Bronchial epithelial cell (primary cell): ENCODE data around the gene PDZD2. TPM values are rescaled to one million over a fixed set of nuclear protein-coding genes. Genes with fewer than 3 reads are reported as not detected.
"Not testable (repeated sequence)": the region's sequence is repeated elsewhere in the genome, so short reads cannot be mapped to it uniquely, and the experiment has no call there.

Experiments
- DNase-seq: peaks from one replicate; pipeline ENCODE4 v3.0.0-alpha.2; 2010; ENCODE audit warnings: low read depth
- FAIRE-seq: peaks from 2 replicates; lab custom pipeline; 2011; peaks lifted over from hg19 to GRCh38; lab: Jason Lieb, UNC
- H3K27me3 ChIP-seq: 2 replicates; pipeline ENCODE4 v1.5.1; 2011; ENCODE audit warnings: low read length; ENCODE audit not compliant: control insufficient read depth, insufficient read depth
- H3K36me3 ChIP-seq: 2 replicates; pipeline ENCODE4 v1.5.1; 2011; ENCODE audit warnings: low read length; ENCODE audit not compliant: control insufficient read depth, insufficient read depth
- H3K4me3 ChIP-seq: 2 replicates; pipeline ENCODE4 v1.5.1; 2011; ENCODE audit warnings: mild to moderate bottlenecking, low read depth, low read length, control low read depth
- CTCF ChIP-seq: IDR thresholded peaks from 2 replicates; pipeline ENCODE4 v1.5.1; 2011; ENCODE audit warnings: mild to moderate bottlenecking, moderate library complexity, low read length, control low read depth, inconsistent platforms; ENCODE audit not compliant: insufficient read depth, severe bottlenecking
- total RNA-seq: library from RNA; depleted of rRNA; stranded (reverse); fragments of >200 nt; gene quantifications from 2 replicates; pipeline ENCODE4 v1.2.1, GENCODE V29; 2014

Gene PDZD2
- total RNA-seq, 1 donor from 2014 or later: 1.8 TPM

DNA sequence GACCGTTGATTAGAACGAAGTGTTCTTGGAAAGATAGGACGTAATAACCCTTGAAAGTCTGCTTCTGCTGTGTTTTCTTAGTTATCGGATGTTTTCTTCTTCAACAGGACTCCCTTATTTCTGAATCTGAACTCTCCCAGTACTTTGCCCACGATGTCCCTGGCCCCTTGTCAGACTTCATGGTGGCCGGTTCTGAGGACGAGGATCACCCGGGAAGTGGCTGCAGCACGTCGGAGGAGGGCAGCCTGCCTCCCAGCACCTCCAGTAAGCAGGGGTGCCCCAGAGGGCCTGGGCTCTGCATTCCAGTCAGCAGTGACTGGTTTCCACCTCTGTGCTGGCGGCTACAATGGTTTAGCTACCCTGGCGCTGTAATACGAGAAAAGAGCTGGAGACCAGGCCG lies 433.1 kb downstream of the PDZD2 start:
- FAIRE-seq: no peak
- H3K36me3 ChIP-seq: no peaks in the 10 kb centered on the region

GRCh38 chr5:32074401-32074800 lies 435.5 kb downstream of the PDZD2 start:
- Histone ChIP-seq H3K27me3 (no peaks in the 10 kb centered on the region), H3K36me3 (no peaks in the 10 kb centered on the region), H3K4me3 (no peak overlapping the region)
- no peak for FAIRE-seq
- DNase-seq: no peak
- TF ChIP-seq CTCF: no peak

More for the DNA sequence above, 433.1 kb downstream of the PDZD2 start:
- DNase-seq: no peak
- Histone ChIP-seq H3K27me3 (no peaks in the 10 kb centered on the region), H3K4me3 (no peak overlapping the region)
- TF ChIP-seq CTCF: no peak

DNA sequence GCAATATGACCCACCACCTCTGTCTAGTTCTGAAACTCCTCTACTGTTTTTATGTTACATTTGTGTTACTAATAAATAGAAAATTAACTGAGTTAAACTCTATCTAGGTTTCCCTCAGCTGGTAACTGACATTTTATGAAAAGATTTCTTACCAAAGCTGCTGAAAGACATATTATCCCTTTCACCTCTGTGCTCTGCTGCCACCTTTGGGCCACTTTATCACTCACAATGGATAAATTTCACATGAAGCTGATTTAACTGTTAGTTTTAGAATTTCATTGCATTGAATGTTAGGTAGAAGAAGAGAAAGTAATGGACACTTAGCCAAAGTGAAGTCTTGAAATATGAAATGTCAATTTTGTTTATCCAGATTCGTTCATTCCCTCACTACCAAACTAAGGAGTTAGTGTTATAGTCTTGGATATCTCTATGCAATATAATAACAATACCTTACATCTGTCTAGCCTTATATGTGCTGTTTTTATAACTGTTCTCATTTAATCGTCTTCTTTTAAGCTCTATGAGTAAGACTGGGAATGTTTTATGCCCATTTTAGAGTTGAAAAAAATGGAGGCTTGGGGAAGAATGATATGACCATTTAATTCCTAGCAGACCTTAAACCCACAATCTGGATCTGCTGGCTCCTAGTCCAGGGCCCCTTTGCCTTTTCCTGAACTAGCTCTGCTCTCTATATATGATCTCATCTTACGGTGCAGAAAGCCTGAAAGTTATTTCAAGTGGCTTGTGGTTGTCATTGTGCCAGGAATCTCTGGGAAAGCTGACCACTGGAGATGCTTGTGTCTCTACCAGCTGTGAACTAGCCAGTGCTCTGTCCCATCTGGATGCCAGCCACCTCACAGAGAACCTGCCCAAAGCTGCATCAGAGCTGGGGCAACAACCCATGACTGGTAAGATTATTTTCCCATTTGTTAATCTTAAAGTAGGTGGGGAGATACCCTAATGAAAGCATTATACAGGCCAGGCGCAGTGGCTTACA lies 438.1 kb downstream of the PDZD2 start:
- Histone ChIP-seq H3K27me3 (no peaks in the 10 kb centered on the region), H3K4me3 (no peak overlapping the region), H3K36me3 (no peaks in the 10 kb centered on the region)
- DNase-seq: peak; percentile 62
- no peak for FAIRE-seq
- TF ChIP-seq CTCF: peak; percentile 43

DNA sequence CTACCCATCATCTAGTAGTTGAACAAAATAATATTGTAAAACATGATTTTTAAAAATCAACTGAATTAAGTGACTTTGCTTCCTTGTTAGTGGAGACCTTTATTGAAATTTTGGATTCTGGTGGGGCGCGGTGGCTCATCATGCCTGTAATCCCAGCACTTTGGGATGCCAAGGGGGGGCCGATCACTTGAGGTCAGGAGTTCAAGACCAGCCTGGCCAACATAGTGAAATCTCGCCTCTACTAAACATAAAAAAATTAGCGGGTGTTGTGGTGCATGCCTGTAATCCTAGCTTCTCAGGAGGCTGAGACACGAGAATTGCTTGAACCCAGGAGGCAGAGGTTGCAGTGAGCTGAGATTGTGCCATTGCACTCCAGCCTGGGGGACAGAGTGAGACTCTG lies 439.9 kb downstream of the PDZD2 start:
- H3K36me3 ChIP-seq, H3K27me3 ChIP-seq, DNase-seq, H3K4me3 ChIP-seq, FAIRE-seq: not testable (repeated sequence)

GRCh38 chr5:32080565-32080964 lies 441.6 kb downstream of the PDZD2 start:
- not testable (repeated sequence) for FAIRE-seq, H3K36me3 ChIP-seq, DNase-seq, H3K27me3 ChIP-seq, H3K4me3 ChIP-seq

DNA sequence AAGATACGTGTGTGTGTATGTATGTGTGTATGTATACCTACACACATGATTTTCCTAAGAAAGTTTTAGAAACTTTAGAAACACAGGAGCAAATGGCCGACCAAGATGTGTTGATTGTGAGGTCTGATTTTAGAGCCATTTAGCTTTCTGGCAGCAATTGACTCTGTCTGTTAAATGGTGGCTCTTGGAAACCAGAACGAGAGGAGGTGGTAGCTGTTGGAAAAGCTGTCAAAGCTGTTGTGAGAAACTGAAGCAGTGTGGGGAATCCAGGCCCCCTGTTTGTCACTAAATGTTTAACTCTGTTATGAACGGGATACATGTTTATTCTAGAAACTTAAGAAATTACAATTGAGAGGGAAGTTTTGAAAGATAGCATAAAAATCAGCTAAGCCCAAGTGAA lies 443.8 kb downstream of the PDZD2 start:
- Histone ChIP-seq H3K36me3 (peaks cover 2% of the 10 kb centered on the region), H3K27me3 (no peaks in the 10 kb centered on the region), H3K4me3 (no peak overlapping the region)
- FAIRE-seq (no peak), DNase-seq (no peak)
- TF ChIP-seq CTCF: no peak
